SU-DHL-6 (cell line): Measurements from ENCODE around the gene SLC6A13.

Source experiments
- H2AFZ ChIP-seq: fragments of 200-600 bp; sonication (generic); 2 replicates; pipeline ENCODE4 v1.6.1; 2014; ENCODE audit warnings: low read depth, mild to moderate bottlenecking, moderate library complexity, mixed read lengths, antibody characterized with exemption, low read length; ENCODE audit not compliant: severe bottlenecking
- H3F3A ChIP-seq: fragments of 200-600 bp; shearing (Covaris generic); 2 replicates; pipeline ENCODE4 v1.6.0; 2016; ENCODE audit warnings: antibody characterized with exemption, mild to moderate bottlenecking; ENCODE audit not compliant: insufficient read depth
- H3K27ac ChIP-seq: fragments of 200-600 bp; sonication (generic); 2 replicates; pipeline ENCODE4 v1.5.1; 2016; ENCODE audit warnings: low read depth, mild to moderate bottlenecking, low read length, moderate library complexity, mixed read lengths
- H3K27me3 ChIP-seq: fragments of 200-600 bp; sonication (generic), shearing (Covaris generic); 2 replicates; pipeline ENCODE4 v1.6.0; 2014; ENCODE audit warnings: mild to moderate bottlenecking, low read length
- H3K36me3 ChIP-seq: fragments of 200-600 bp; sonication (generic); 2 replicates; pipeline ENCODE4 v1.6.1; 2014; ENCODE audit warnings: mild to moderate bottlenecking, low read length, mixed read lengths
- H3K4me2 ChIP-seq: fragments of 300-600, 200-600 bp; shearing (Covaris generic), sonication (generic); 2 replicates; pipeline ENCODE4 v1.6.0; 2014; ENCODE audit warnings: low read length, low read depth, mild to moderate bottlenecking; ENCODE audit not compliant: poor library complexity, severe bottlenecking
- H3K4me3 ChIP-seq: fragments of 200-600 bp; sonication (generic); 2 replicates; pipeline ENCODE4 v1.5.1; 2014; ENCODE audit warnings: antibody characterized with exemption, low read length, mild to moderate bottlenecking, mixed read lengths; ENCODE audit not compliant: insufficient read depth, poor library complexity, severe bottlenecking
- H3K79me2 ChIP-seq: fragments of 200-600 bp; sonication (generic); 2 replicates; pipeline ENCODE4 v1.6.1; 2014; ENCODE audit warnings: mild to moderate bottlenecking, low read length, moderate library complexity; ENCODE audit not compliant: insufficient read depth
- H3K9ac ChIP-seq: fragments of 200-600 bp; sonication (generic); 2 replicates; pipeline ENCODE4 v1.7.0; 2014; ENCODE audit warnings: mild to moderate bottlenecking, low read length
- H3K9me2 ChIP-seq: fragments of 200-600 bp; sonication (generic); replicated peaks from 2 replicates; pipeline ENCODE4 v1.6.1; 2014; ENCODE audit warnings: low read length; ENCODE audit not compliant: insufficient read depth
- H3K9me3 ChIP-seq: fragments of 200-600 bp; sonication (generic); 2 replicates; pipeline ENCODE4 v1.6.1; 2014; ENCODE audit warnings: low read length, mixed read lengths; ENCODE audit not compliant: insufficient read depth
- H4K20me1 ChIP-seq: fragments of 200-600 bp; sonication (generic); 2 replicates; pipeline ENCODE4 v1.6.1; 2014; ENCODE audit warnings: low read depth, mild to moderate bottlenecking, antibody characterized with exemption, low read length, moderate library complexity, mixed read lengths
- CTCF ChIP-seq: fragments of 200-600 bp; sonication (generic); IDR thresholded peaks from one replicate; pipeline ENCODE4 v1.5.1; 2017; ENCODE audit warnings: antibody characterized with exemption, mild to moderate bottlenecking, low read length, moderate library complexity; ENCODE audit not compliant: insufficient read depth, poor library complexity, severe bottlenecking
- EZH2phosphoT487 ChIP-seq: fragments of 200-600 bp; sonication (generic), shearing (Covaris generic); conservative IDR thresholded peaks from 2 replicates; pipeline ENCODE4 v1.6.1; 2018; ENCODE audit warnings: mild to moderate bottlenecking, antibody characterized with exemption, low read length, moderate library complexity, mixed read lengths

Gene SLC6A13

DNA sequence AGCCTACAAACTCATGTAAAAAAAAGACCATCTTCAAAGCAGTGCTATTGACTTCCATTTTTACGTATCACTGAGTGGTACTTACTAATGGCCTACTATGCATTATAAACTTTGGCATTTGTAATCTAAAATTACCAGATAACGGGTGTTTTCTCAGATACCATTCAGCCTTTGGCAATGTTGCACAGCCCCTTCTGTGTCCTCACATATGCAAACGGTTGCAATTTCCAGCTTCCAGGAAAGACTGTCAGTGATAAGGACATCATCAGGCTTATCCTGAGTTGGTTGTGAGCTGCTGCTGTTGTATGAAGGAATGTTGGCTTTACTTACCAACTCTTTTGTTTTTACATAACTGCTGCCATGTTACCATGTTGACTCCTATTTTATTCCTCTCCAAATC, 1.6 kb upstream of the SLC6A13 start:
- Histone ChIP-seq H3K27ac (no peak overlapping the region), H3K4me3 (no peak overlapping the region), H3K79me2 (no peaks in the 10 kb centered on the region), H3F3A (no peaks in the 10 kb centered on the region), H4K20me1 (no peaks in the 10 kb centered on the region), H3K36me3 (no peaks in the 10 kb centered on the region), H3K27me3 (no peaks in the 10 kb centered on the region), H3K9me3 (no peaks in the 10 kb centered on the region), H2AFZ (no peak overlapping the region), H3K4me2 (no peak overlapping the region), H3K9ac (no peak overlapping the region), H3K9me2 (no peaks in the 10 kb centered on the region)
- no peak for TF ChIP-seq EZH2phosphoT487
- no peak for TF ChIP-seq CTCF

- H3K36me3 ChIP-seq, result no peaks in the 10 kb centered on the region
- no peaks in the 10 kb centered on the region for H3K9me2 ChIP-seq
- no peaks in the 10 kb centered on the region for H3K27me3 ChIP-seq
- no peaks in the 10 kb centered on the region for H3K79me2 ChIP-seq
- H3K9me3 ChIP-seq, result no peaks in the 10 kb centered on the region
- no peak overlapping the region for H3K9ac ChIP-seq
- no peak overlapping the region for H3K27ac ChIP-seq
- H3K4me2 ChIP-seq, result no peak overlapping the region
- TF ChIP-seq EZH2phosphoT487 (no peak), CTCF (no peak)
- no peak overlapping the region for H3K4me3 ChIP-seq
- no peak overlapping the region for H2AFZ ChIP-seq
- H3F3A ChIP-seq, result no peaks in the 10 kb centered on the region
- H4K20me1 ChIP-seq, result no peaks in the 10 kb centered on the region
These were observed 938 bp upstream of the SLC6A13 start for GRCh38 chr12:263574-263973.

- H3K79me2 ChIP-seq, result no peaks in the 10 kb centered on the region
- no peak overlapping the region for H3K27ac ChIP-seq
- no peaks in the 10 kb centered on the region for H3K9me2 ChIP-seq
- H3K4me2 ChIP-seq, result no peak overlapping the region
- H3K9ac ChIP-seq, result no peak overlapping the region
- TF ChIP-seq EZH2phosphoT487, result no peak
- H3K36me3 ChIP-seq, result no peaks in the 10 kb centered on the region
- no peaks in the 10 kb centered on the region for H3K27me3 ChIP-seq
- H4K20me1 ChIP-seq, result no peaks in the 10 kb centered on the region
- H3F3A ChIP-seq, result no peaks in the 10 kb centered on the region
- no peaks in the 10 kb centered on the region for H3K9me3 ChIP-seq
- no peak overlapping the region for H2AFZ ChIP-seq
- no peak overlapping the region for H3K4me3 ChIP-seq
These were observed 523 bp downstream of the SLC6A13 start for GRCh38 chr12:262113-262512.

DNA sequence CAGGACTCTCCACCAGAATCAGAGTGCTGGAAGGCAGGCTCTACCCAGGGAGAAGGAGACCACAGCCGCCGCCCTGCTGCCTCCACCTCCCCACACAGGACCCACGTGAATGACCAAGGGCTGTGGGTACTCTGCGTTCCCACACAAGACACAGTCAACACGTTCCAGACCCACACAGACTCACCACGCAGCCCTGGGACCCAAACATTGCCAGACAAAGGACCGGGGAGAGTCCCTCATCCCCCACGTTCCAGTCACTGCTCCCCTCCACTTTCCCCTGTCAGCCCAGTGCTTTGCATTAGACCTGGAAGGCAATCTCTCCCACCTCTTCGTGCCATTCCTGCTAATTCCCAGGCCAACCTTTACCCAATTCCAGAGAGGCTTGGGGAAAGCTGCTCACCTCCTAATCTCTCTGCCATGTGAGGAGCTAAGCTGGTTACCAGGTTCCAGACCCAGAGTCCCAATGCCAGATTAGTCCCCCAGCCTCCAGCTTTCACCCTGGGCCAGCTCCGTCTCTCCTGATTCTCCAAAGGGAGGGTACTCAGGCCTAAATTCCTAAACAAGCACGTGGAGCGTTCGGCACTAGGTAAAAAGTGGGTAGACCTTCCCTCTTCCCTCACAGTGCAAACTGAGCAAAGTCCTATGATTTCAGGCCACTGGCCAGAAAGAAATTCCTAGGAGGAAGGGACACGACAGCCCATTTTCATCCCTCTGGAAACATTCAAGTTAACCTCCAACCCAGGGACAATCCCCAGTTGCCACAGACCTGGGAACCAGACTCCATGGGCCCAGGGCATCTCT, 4.9 kb downstream of the SLC6A13 start:
- Histone ChIP-seq H3F3A (no peaks in the 10 kb centered on the region), H2AFZ (no peak overlapping the region), H4K20me1 (no peaks in the 10 kb centered on the region), H3K27me3 (no peaks in the 10 kb centered on the region), H3K9ac (no peak overlapping the region), H3K9me3 (no peaks in the 10 kb centered on the region), H3K79me2 (no peaks in the 10 kb centered on the region), H3K4me2 (no peak overlapping the region), H3K27ac (no peak overlapping the region), H3K36me3 (no peaks in the 10 kb centered on the region), H3K4me3 (no peak overlapping the region), H3K9me2 (no peaks in the 10 kb centered on the region)
- TF ChIP-seq CTCF (no peak), EZH2phosphoT487 (no peak)
